Left ventricle myocardium inferior (tissue), 1 donor: Measurements from ENCODE around the gene SPECC1. TPM values are rescaled to one million over a fixed set of nuclear protein-coding genes. Genes with fewer than 3 reads are reported as not detected.

Experiments used
- DNase-seq: peaks from one replicate; pipeline ENCODE4 v3.0.0-alpha.2; 2020
- H3K27ac ChIP-seq: fragments of 200-600 bp; replicated peaks from 2 replicates; pipeline ENCODE4 v1.8.0; 2021
- H3K27me3 ChIP-seq: fragments of 200-600 bp; 2 replicates; pipeline ENCODE4 v1.8.0; 2021; ENCODE audit warnings: low read depth
- H3K36me3 ChIP-seq: fragments of 200-600 bp; 2 replicates; pipeline ENCODE4 v1.8.0; 2021
- H3K4me1 ChIP-seq: fragments of 200-600 bp; 2 replicates; pipeline ENCODE4 v1.8.0; 2021
- H3K4me3 ChIP-seq: fragments of 200-600 bp; 2 replicates; pipeline ENCODE4 v1.8.0; 2021; ENCODE audit warnings: mild to moderate bottlenecking, moderate library complexity
- H3K9me3 ChIP-seq: fragments of 200-600 bp; replicated peaks from 2 replicates; pipeline ENCODE4 v1.8.0; 2021
- CTCF ChIP-seq: fragments of 200-600 bp; IDR thresholded peaks from 2 replicates; pipeline ENCODE4 v1.8.0; 2021; ENCODE audit warnings: antibody characterized with exemption, mild to moderate bottlenecking, borderline replicate concordance
- intact Hi-C: fragments of 100-400 bp; cut with micrococcal nuclease; formaldehyde crosslinking; loops from one replicate; pipeline ENCODE4 v1.11.0; 2022
- total RNA-seq: library from RNA; stranded (reverse); fragmentation: NEBNext Ultra II Directional; extraction: Animal tissue kit (Norgen Biotek cat#: 25700); gene quantifications from one replicate; pipeline ENCODE4 v1.2.1, GENCODE V29; 2021
- donor health status: DM: no; HTN: yes; CAD: no; lungs with severe emphysema.

The SPECC1 gene
- total RNA-seq, 1 donor from 2014 or later: 10.6 TPM

GRCh38 chr17:20208717-20209116, 199.6 kb downstream of the SPECC1 start:
- intact Hi-C loops: no loop called here
- Histone ChIP-seq H3K36me3 (no peaks in the 10 kb centered on the region), H3K27me3 (no peaks in the 10 kb centered on the region), H3K9me3 (no peaks in the 10 kb centered on the region), H3K27ac (no peak overlapping the region), H3K4me3 (no peak overlapping the region), H3K4me1 (no peaks in the 10 kb centered on the region)
- TF ChIP-seq CTCF: no peak
- no peak for DNase-seq

GRCh38 chr17:20210180-20210579, 201.0 kb downstream of the SPECC1 start:
- intact Hi-C loops: no loop called here
- TF ChIP-seq CTCF: no peak

GRCh38 chr17:20210614-20211013, 201.5 kb downstream of the SPECC1 start:
- Histone ChIP-seq H3K27ac (no peak overlapping the region), H3K4me1 (no peaks in the 10 kb centered on the region), H3K27me3 (no peaks in the 10 kb centered on the region), H3K9me3 (no peaks in the 10 kb centered on the region), H3K4me3 (no peak overlapping the region), H3K36me3 (no peaks in the 10 kb centered on the region)
- TF ChIP-seq CTCF: no peak
- DNase-seq: no peak
- intact Hi-C loops: no loop called here

More at GRCh38 chr17:20210180-20210579, 201.0 kb downstream of the SPECC1 start:
- no peaks in the 10 kb centered on the region for H3K9me3 ChIP-seq
- no peaks in the 10 kb centered on the region for H3K36me3 ChIP-seq
- no peak for DNase-seq
- H3K27ac ChIP-seq: no peak overlapping the region
- no peak overlapping the region for H3K4me3 ChIP-seq
- H3K4me1 ChIP-seq: no peaks in the 10 kb centered on the region
- H3K27me3 ChIP-seq: no peaks in the 10 kb centered on the region

GRCh38 chr17:20211246-20211645, 202.1 kb downstream of the SPECC1 start:
- no peak for TF ChIP-seq CTCF
- no peak overlapping the region for H3K27ac ChIP-seq
- H3K4me3 ChIP-seq: no peak overlapping the region
- no peaks in the 10 kb centered on the region for H3K27me3 ChIP-seq
- no peak for DNase-seq
- intact Hi-C loops: no loop called here
- H3K36me3 ChIP-seq: no peaks in the 10 kb centered on the region
- H3K9me3 ChIP-seq: no peaks in the 10 kb centered on the region
- no peaks in the 10 kb centered on the region for H3K4me1 ChIP-seq

- no peak for TF ChIP-seq CTCF
- no peaks in the 10 kb centered on the region for H3K36me3 ChIP-seq
- H3K27me3 ChIP-seq: no peaks in the 10 kb centered on the region
- H3K9me3 ChIP-seq: no peaks in the 10 kb centered on the region
- intact Hi-C loops: no loop called here
- DNase-seq: no peak
- H3K27ac ChIP-seq: no peak overlapping the region
- H3K4me1 ChIP-seq: no peaks in the 10 kb centered on the region
- no peak overlapping the region for H3K4me3 ChIP-seq
These were observed 204.3 kb downstream of the SPECC1 start for GRCh38 chr17:20213449-20213848.

GRCh38 chr17:20214794-20215193, 205.6 kb downstream of the SPECC1 start:
- H3K27ac ChIP-seq: no peak overlapping the region
- H3K27me3 ChIP-seq: no peaks in the 10 kb centered on the region
- intact Hi-C loops: no loop called here
- no peak for DNase-seq
- H3K9me3 ChIP-seq: peaks cover 8% of the 10 kb centered on the region
- TF ChIP-seq CTCF: no peak
- no peaks in the 10 kb centered on the region for H3K4me1 ChIP-seq
- H3K36me3 ChIP-seq: no peaks in the 10 kb centered on the region
- no peak overlapping the region for H3K4me3 ChIP-seq
